HG03196 (cell line): ENCODE data around the gene CAB39L.

Experiments used
- ATAC-seq: cut with Tn5 transposase; IDR thresholded peaks from one replicate; pipeline ENCODE4 v1.9.1; 2021; ENCODE audit not compliant: unreplicated experiment

Gene CAB39L

GRCh38 chr13:49400755-49401659 is 42.9 kb downstream of the CAB39L start:
- no peak for ATAC-seq

GRCh38 chr13:49399801-49400472 is 43.9 kb downstream of the CAB39L start:
- ATAC-seq = no peak

- no peak for ATAC-seq
These were observed 47.9 kb downstream of the CAB39L start for GRCh38 chr13:49395878-49396380.

GRCh38 chr13:49395451-49395865 is 48.4 kb downstream of the CAB39L start:
- ATAC-seq = no peak

- no peak for ATAC-seq
These were observed 55.7 kb downstream of the CAB39L start for GRCh38 chr13:49388091-49388635.

GRCh38 chr13:49386664-49387063 is 57.2 kb downstream of the CAB39L start:
- no peak for ATAC-seq

- ATAC-seq = no peak
These were observed 67.7 kb downstream of the CAB39L start for GRCh38 chr13:49376121-49376520.

- no peak for ATAC-seq
These were observed 69.1 kb downstream of the CAB39L start for GRCh38 chr13:49374585-49375290.

- ATAC-seq = no peak
These were observed 70.1 kb downstream of the CAB39L start for GRCh38 chr13:49373716-49374115.

- no peak for ATAC-seq
These were observed 71.8 kb downstream of the CAB39L start for GRCh38 chr13:49371943-49372613.

GRCh38 chr13:49370371-49370770 is 73.5 kb downstream of the CAB39L start:
- no peak for ATAC-seq

- ATAC-seq = no peak
These were observed 74.0 kb downstream of the CAB39L start for GRCh38 chr13:49369866-49370265.

GRCh38 chr13:49368688-49369087 is 75.2 kb downstream of the CAB39L start:
- ATAC-seq = no peak

GRCh38 chr13:49367640-49368422 is 76.0 kb downstream of the CAB39L start:
- no peak for ATAC-seq

- ATAC-seq = no peak
These were observed 77.0 kb downstream of the CAB39L start for GRCh38 chr13:49366841-49367240.

- ATAC-seq = no peak
These were observed 86.2 kb downstream of the CAB39L start for GRCh38 chr13:49357694-49358093.

- ATAC-seq = no peak
These were observed 87.6 kb downstream of the CAB39L start for GRCh38 chr13:49356223-49356622.

- ATAC-seq = no peak
These were observed 89.1 kb downstream of the CAB39L start for GRCh38 chr13:49354719-49355118.

GRCh38 chr13:49353908-49354307 is 90.0 kb downstream of the CAB39L start:
- ATAC-seq = no peak

GRCh38 chr13:49351871-49352270 is 92.0 kb downstream of the CAB39L start:
- no peak for ATAC-seq
